GM10248 (cell line): ENCODE data around the gene CYTH1.

Source experiments
- CTCF ChIA-PET: fragments of 300-600 bp; sonication (Branson Sonifier 250); formaldehyde crosslinking; extraction: SDS; loops from one replicate; lab custom pipeline; 2021; ENCODE audit warnings: antibody characterized with exemption; lab: Yijun Ruan, JAX
- POLR2A ChIA-PET: fragments of 350-650 bp; sonication (Branson Sonifier 250); formaldehyde crosslinking; extraction: SDS; loops from one replicate; lab custom pipeline; 2020; ENCODE audit warnings: antibody characterized with exemption; lab: Yijun Ruan, JAX
- DNase-seq: peaks from one replicate; pipeline ENCODE4 v3.0.0; 2012; ENCODE audit errors: extremely low spot score
- CTCF ChIP-seq: IDR thresholded peaks from 2 replicates; pipeline ENCODE4 v1.5.1; 2012; ENCODE audit warnings: mild to moderate bottlenecking, low read depth; ENCODE audit errors: extremely low read depth, missing control alignments, control extremely low read depth

The CYTH1 gene

GRCh38 chr17:78642707-78643106, 139.4 kb downstream of the CYTH1 start:
- DNase-seq, result no peak
- POLR2A ChIA-PET, result no interaction called here
- CTCF ChIA-PET, result no interaction called here
- no peak for TF ChIP-seq CTCF

GRCh38 chr17:78641666-78642065, 140.4 kb downstream of the CYTH1 start:
- no peak for TF ChIP-seq CTCF
- ChIA-PET CTCF (no interaction called here), POLR2A (no interaction called here)
- no peak for DNase-seq

DNA sequence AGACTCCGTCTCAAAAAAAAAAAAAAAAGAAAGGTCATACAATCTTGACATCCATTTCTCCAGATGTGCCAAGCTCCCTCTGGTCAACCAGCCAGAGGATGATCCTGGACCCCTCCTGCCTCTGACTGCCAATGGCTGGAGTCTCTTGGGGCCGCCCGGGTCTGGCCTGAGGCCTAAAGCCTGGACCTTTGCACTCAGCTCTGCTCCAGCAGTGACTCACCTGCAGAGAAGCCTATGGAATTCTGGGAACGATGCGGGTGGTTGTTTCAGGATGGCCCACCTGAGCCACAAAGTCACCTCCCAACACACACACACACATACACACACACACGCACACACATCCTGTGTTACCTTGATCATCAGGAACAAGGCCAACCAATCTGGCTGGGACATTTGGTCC, 140.8 kb downstream of the CYTH1 start:
- CTCF ChIA-PET, result no interaction called here
- POLR2A ChIA-PET, result no interaction called here
- DNase-seq, result no peak
- TF ChIP-seq CTCF, result no peak

- no peak for TF ChIP-seq CTCF
- no peak for DNase-seq
- ChIA-PET CTCF (no interaction called here), POLR2A (no interaction called here)
Measured at GRCh38 chr17:78640700-78641099, 141.4 kb downstream of the CYTH1 start.

DNA sequence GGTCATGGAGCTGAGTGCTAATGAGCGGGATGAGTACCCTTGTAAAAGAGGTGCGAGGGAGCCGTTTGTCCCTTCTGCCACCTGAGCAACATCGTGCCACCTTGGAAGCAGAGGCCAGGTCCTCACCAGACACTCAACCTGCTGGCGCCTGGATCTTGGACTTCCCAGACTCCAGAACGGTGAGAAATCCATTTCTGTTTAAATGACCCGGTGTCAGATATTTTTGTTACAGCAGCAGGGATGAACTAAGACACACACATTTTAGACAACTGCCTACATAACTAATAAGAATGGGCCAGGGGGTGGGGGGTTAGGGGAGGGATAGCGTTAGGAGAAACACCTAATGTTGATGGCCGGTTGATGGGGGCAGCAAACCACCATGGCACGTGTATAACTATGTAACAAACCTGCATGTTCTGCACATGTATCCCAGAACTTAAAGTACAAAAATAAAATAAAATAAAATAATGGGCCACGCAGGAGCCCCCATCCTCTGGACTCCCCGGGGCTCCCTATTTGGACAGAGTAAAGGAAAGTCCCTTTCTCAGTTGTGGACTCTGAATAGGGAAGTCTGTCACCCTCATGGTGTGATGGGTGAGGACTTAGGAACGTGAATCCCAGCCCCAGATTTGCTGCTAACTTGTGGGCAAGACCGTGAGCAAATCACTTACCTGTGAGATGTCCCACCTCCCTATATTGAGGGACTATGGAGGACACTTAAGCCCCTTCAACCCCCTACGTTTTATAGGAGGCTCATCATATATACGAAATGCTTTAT, 144.2 kb downstream of the CYTH1 start:
- ChIA-PET CTCF (no interaction called here), POLR2A (no interaction called here)
- no peak for TF ChIP-seq CTCF
- DNase-seq, result no peak

GRCh38 chr17:78637146-78637545, 144.9 kb downstream of the CYTH1 start:
- no peak for TF ChIP-seq CTCF
- DNase-seq, result no peak
- CTCF ChIA-PET, result no interaction called here
- POLR2A ChIA-PET, result interaction anchor here (0.6 kb wide), 1 partner anchor 730 kb away, joined by 6 read pairs; no protein-coding TSS in a partner anchor
